ENCODE results near the gene KMT2D.

KMT2D gene

GRCh38 chr12:49018261-49019119, 42.1 kb downstream of the KMT2D start, which contains the start of gene PRKAG1:
Gene PRKAG1, minus strand, starts transcription at chr12:49018776. Its CDS starts 36 bp downstream, at chr12:49018740.
- peak; percentile 96 for DNase-seq (ENCODE audit: low spot score)

GRCh38 chr12:49017891-49018260, 42.7 kb downstream of the KMT2D start:
- DNase-seq (ENCODE audit: low spot score) = no peak

GRCh38 chr12:49015196-49015595, 45.4 kb downstream of the KMT2D start:
- no peak for DNase-seq (ENCODE audit: low spot score)

GRCh38 chr12:49014547-49014946, 46.0 kb downstream of the KMT2D start:
- DNase-seq (ENCODE audit: low spot score) = no peak

GRCh38 chr12:49013428-49013827, 47.2 kb downstream of the KMT2D start:
- DNase-seq (ENCODE audit: low spot score) = no peak

- no peak for DNase-seq (ENCODE audit: low spot score)
Observed at GRCh38 chr12:49012739-49013138, 47.9 kb downstream of the KMT2D start.

All from putamen (tissue), 1 donor.